Measurements from ENCODE around the gene GPR162.

Gene GPR162

GRCh38 chr12:6833189-6833890, 11.7 kb downstream of the GPR162 start (continued):
- no peak for TF ChIP-seq PATZ1 (CRISPR knock-in tag; IDR thresholded peaks at IDR 0.05; ENCODE audit: borderline replicate concordance)
- no peak for TF ChIP-seq PPARA (CRISPR knock-in tag; IDR thresholded peaks at IDR 0.05; ENCODE audit: borderline replicate concordance)
- TF ChIP-seq TCF4 (CRISPR knock-in tag; IDR thresholded peaks at IDR 0.05; ENCODE audit: borderline replicate concordance), result no peak
- TF ChIP-seq ISL1 (CRISPR knock-in tag; IDR thresholded peaks at IDR 0.05), result no peak
- TF ChIP-seq ZNF70 (CRISPR knock-in tag; IDR thresholded peaks at IDR 0.05), result no peak
- TF ChIP-seq OSR1 (CRISPR knock-in tag; IDR thresholded peaks at IDR 0.05), result no peak
- TF ChIP-seq ZC3H10 (CRISPR knock-in tag; IDR thresholded peaks at IDR 0.05), result no peak
- TF ChIP-seq ESRRG (CRISPR knock-in tag; IDR thresholded peaks at IDR 0.05), result no peak
- no peak for TF ChIP-seq TOX (CRISPR knock-in tag; IDR thresholded peaks at IDR 0.05; ENCODE audit: borderline replicate concordance)

- TF ChIP-seq TCF4 (CRISPR knock-in tag; IDR thresholded peaks at IDR 0.05; ENCODE audit: borderline replicate concordance), result no peak
- no peak for TF ChIP-seq CSRNP3 (CRISPR knock-in tag; IDR thresholded peaks at IDR 0.05)
- TF ChIP-seq CSDC2 (CRISPR knock-in tag; IDR thresholded peaks at IDR 0.05), result no peak
- TF ChIP-seq ESRRG (CRISPR knock-in tag; IDR thresholded peaks at IDR 0.05), result no peak
- no peak for ATAC-seq
Observed at GRCh38 chr12:6834254-6834653, 12.6 kb downstream of the GPR162 start.

- ATAC-seq, result no peak; the same call in 2 of the 3 replicates
Observed at GRCh38 chr12:6834873-6835272, 13.3 kb downstream of the GPR162 start.

GRCh38 chr12:6836851-6837250, 15.2 kb downstream of the GPR162 start:
- no peak for ATAC-seq
- TF ChIP-seq ZFP30 (CRISPR knock-in tag; IDR thresholded peaks at IDR 0.05), result no peak
- TF ChIP-seq GLIS3 (CRISPR knock-in tag; IDR thresholded peaks at IDR 0.05), result no peak
- no peak for TF ChIP-seq PPARA (CRISPR knock-in tag; IDR thresholded peaks at IDR 0.05; ENCODE audit: borderline replicate concordance)

More at GRCh38 chr12:6834873-6835272, 13.3 kb downstream of the GPR162 start:
- TF ChIP-seq RARB (CRISPR knock-in tag; IDR thresholded peaks at IDR 0.05), result no peak
- no peak for TF ChIP-seq TSHZ2 (CRISPR knock-in tag; IDR thresholded peaks at IDR 0.05)
- TF ChIP-seq CREB5 (CRISPR knock-in tag; IDR thresholded peaks at IDR 0.05; ENCODE audit: low read depth), result no peak

GRCh38 chr12:6837370-6838060, 15.9 kb downstream of the GPR162 start:
- TF ChIP-seq TCF4 (CRISPR knock-in tag; IDR thresholded peaks at IDR 0.05; ENCODE audit: borderline replicate concordance), result no peak
- TF ChIP-seq POU6F1 (CRISPR knock-in tag; IDR thresholded peaks at IDR 0.05; ENCODE audit: borderline replicate concordance, low read depth), result no peak
- no peak for TF ChIP-seq ARNTL (CRISPR knock-in tag; IDR thresholded peaks at IDR 0.05; ENCODE audit: borderline replicate concordance, low read depth)
- TF ChIP-seq ZNF8 (CRISPR knock-in tag; IDR thresholded peaks at IDR 0.05), result no peak
- ATAC-seq, result no peak
